ENCODE data around the gene AUTS2. TPM values are rescaled to one million over a fixed set of nuclear protein-coding genes. Genes with fewer than 3 reads are reported as not detected.

AUTS2 gene
- total RNA-seq, 1 experiment from 2014 or later: 50.0 TPM

GRCh38 chr7:69575651-69576050, 22.6 kb upstream of the AUTS2 start (continued):
- TF ChIP-seq, protein P1, sequence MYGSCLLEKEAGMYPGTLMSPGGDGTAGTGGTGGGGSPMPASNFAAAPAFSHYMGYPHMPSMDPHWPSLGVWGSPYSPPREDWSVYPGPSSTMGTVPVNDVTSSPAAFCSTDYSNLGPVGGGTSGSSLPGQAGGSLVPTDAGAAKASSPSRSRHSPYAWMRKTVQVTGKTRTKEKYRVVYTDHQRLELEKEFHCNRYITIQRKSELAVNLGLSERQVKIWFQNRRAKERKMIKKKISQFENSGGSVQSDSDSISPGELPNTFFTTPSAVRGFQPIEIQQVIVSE (CRISPR knock-in tag; IDR thresholded peaks at IDR 0.05; ENCODE audit: borderline replicate concordance): no peak
- TF ChIP-seq SP1 (CRISPR knock-in tag; conservative IDR thresholded peaks at IDR 0.05): no peak
- TF ChIP-seq, protein P2, sequence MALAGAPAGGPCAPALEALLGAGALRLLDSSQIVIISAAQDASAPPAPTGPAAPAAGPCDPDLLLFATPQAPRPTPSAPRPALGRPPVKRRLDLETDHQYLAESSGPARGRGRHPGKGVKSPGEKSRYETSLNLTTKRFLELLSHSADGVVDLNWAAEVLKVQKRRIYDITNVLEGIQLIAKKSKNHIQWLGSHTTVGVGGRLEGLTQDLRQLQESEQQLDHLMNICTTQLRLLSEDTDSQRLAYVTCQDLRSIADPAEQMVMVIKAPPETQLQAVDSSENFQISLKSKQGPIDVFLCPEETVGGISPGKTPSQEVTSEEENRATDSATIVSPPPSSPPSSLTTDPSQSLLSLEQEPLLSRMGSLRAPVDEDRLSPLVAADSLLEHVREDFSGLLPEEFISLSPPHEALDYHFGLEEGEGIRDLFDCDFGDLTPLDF (CRISPR knock-in tag; IDR thresholded peaks at IDR 0.05): no peak
- no peak for TF ChIP-seq MXD4 (CRISPR knock-in tag; IDR thresholded peaks at IDR 0.05; ENCODE audit: borderline replicate concordance)

DNA sequence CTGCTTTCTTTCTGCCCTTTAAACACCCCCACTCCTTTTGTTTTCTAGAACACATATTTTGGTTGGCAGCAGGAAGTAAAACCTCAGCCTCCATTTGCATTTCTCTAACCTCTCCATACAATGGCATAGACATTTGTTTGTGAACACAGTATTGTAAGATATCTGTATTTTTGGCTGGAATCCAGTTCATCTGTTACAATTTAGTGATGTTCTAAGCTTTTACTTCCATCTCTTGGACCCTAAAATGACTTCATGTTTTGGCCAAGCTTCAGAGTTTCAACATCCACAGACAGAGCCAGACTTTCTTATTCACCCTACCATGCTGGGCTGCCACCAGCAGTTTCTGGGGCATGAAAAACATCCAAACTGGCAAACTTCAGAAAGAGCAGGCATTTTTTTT, 21.1 kb upstream of the AUTS2 start:
- CTCF ChIA-PET: no interaction called here
- Mint-ChIP-seq H3K4me3 (no peak overlapping the region), H3K4me1 (peaks cover 5% of the 10 kb centered on the region), H3K27ac (no peak overlapping the region), H3K9me3 (peaks cover 5% of the 10 kb centered on the region; the same call in 1 of the 2 replicates), H3K36me3 (no peaks in the 10 kb centered on the region), H3K27me3 (ENCODE audit: low read depth) (peaks cover 12% of the 10 kb centered on the region; the same call in 1 of the 2 replicates)
- POLR2A ChIA-PET: interaction anchor here (0.6 kb wide), 1 partner anchor 280 kb away, joined by 8 read pairs; no protein-coding TSS in a partner anchor
- TF ChIP-seq, protein P1 (CRISPR knock-in tag; IDR thresholded peaks at IDR 0.05; ENCODE audit: borderline replicate concordance): no peak
- DNase-seq (ENCODE audit: low spot score): no peak
- no peak for ATAC-seq

GRCh38 chr7:69585169-69585568, 13.1 kb upstream of the AUTS2 start:
- TF ChIP-seq JUN (CRISPR knock-in tag; IDR thresholded peaks at IDR 0.05) (no peak), ESRRA (CRISPR knock-in tag; IDR thresholded peaks at IDR 0.05; ENCODE audit: borderline replicate concordance) (no peak), NR1H2 (CRISPR knock-in tag; IDR thresholded peaks at IDR 0.05) (no peak)
- CTCF ChIA-PET: no interaction called here
- Mint-ChIP-seq H3K27ac (no peak overlapping the region), H3K4me1 (no peaks in the 10 kb centered on the region), H3K9me3 (peaks cover 5% of the 10 kb centered on the region; the same call in 1 of the 2 replicates), H3K4me3 (no peak overlapping the region), H3K36me3 (no peaks in the 10 kb centered on the region), H3K27me3 (ENCODE audit: low read depth) (peaks cover 24% of the 10 kb centered on the region)
- DNase-seq (ENCODE audit: low spot score) (no peak), ATAC-seq (no peak)
- POLR2A ChIA-PET: no interaction called here

- DNase-seq (ENCODE audit: low spot score): no peak
- CTCF ChIA-PET: no interaction called here
- POLR2A ChIA-PET: no interaction called here
- peaks cover 33% of the 10 kb centered on the region for H3K27me3 Mint-ChIP-seq (ENCODE audit: low read depth)
- no peak overlapping the region for H3K27ac Mint-ChIP-seq
- no peak overlapping the region for H3K4me3 Mint-ChIP-seq
- H3K36me3 Mint-ChIP-seq: no peaks in the 10 kb centered on the region
- H3K9me3 Mint-ChIP-seq: no peaks in the 10 kb centered on the region; the same call in 1 of the 2 replicates
- ATAC-seq: no peak
- H3K4me1 Mint-ChIP-seq: no peaks in the 10 kb centered on the region
- TF ChIP-seq GRHL2 (CRISPR knock-in tag; IDR thresholded peaks at IDR 0.05; ENCODE audit: insufficient replicate concordance, severe bottlenecking): no peak
- TF ChIP-seq NFATC4 (CRISPR knock-in tag; IDR thresholded peaks at IDR 0.05): no peak
- no peak for TF ChIP-seq CBFB (CRISPR knock-in tag; IDR thresholded peaks at IDR 0.05; ENCODE audit: low read depth)
- TF ChIP-seq ELF4 (CRISPR knock-in tag; IDR thresholded peaks at IDR 0.05; ENCODE audit: low read depth): no peak
- no peak for TF ChIP-seq MXD4 (CRISPR knock-in tag; IDR thresholded peaks at IDR 0.05; ENCODE audit: borderline replicate concordance)
- TF ChIP-seq SMAD4 (CRISPR knock-in tag; IDR thresholded peaks at IDR 0.05): no peak
- no peak for TF ChIP-seq ZNF532 (CRISPR knock-in tag; IDR thresholded peaks at IDR 0.05; ENCODE audit: borderline replicate concordance)
- TF ChIP-seq, protein P3, sequence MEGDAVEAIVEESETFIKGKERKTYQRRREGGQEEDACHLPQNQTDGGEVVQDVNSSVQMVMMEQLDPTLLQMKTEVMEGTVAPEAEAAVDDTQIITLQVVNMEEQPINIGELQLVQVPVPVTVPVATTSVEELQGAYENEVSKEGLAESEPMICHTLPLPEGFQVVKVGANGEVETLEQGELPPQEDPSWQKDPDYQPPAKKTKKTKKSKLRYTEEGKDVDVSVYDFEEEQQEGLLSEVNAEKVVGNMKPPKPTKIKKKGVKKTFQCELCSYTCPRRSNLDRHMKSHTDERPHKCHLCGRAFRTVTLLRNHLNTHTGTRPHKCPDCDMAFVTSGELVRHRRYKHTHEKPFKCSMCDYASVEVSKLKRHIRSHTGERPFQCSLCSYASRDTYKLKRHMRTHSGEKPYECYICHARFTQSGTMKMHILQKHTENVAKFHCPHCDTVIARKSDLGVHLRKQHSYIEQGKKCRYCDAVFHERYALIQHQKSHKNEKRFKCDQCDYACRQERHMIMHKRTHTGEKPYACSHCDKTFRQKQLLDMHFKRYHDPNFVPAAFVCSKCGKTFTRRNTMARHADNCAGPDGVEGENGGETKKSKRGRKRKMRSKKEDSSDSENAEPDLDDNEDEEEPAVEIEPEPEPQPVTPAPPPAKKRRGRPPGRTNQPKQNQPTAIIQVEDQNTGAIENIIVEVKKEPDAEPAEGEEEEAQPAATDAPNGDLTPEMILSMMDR (IDR thresholded peaks at IDR 0.05): no peak
- no peak for TF ChIP-seq ZNF671 (CRISPR knock-in tag; IDR thresholded peaks at IDR 0.05)
- TF ChIP-seq NR2C2 (CRISPR knock-in tag; IDR thresholded peaks at IDR 0.05): no peak
- TF ChIP-seq RORB (CRISPR knock-in tag; IDR thresholded peaks at IDR 0.05): no peak
- TF ChIP-seq, protein P4, sequence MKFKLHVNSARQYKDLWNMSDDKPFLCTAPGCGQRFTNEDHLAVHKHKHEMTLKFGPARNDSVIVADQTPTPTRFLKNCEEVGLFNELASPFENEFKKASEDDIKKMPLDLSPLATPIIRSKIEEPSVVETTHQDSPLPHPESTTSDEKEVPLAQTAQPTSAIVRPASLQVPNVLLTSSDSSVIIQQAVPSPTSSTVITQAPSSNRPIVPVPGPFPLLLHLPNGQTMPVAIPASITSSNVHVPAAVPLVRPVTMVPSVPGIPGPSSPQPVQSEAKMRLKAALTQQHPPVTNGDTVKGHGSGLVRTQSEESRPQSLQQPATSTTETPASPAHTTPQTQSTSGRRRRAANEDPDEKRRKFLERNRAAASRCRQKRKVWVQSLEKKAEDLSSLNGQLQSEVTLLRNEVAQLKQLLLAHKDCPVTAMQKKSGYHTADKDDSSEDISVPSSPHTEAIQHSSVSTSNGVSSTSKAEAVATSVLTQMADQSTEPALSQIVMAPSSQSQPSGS (CRISPR knock-in tag; IDR thresholded peaks at IDR 0.05; ENCODE audit: borderline replicate concordance, low read depth): no peak
- TF ChIP-seq ATF3 (CRISPR knock-in tag; conservative IDR thresholded peaks at IDR 0.05): no peak
- no peak for TF ChIP-seq NR3C1 (CRISPR knock-in tag; conservative IDR thresholded peaks at IDR 0.05; ENCODE audit: low read depth)
- TF ChIP-seq TEAD1 (CRISPR knock-in tag; IDR thresholded peaks at IDR 0.05): no peak
Observed at GRCh38 chr7:69586321-69586720, 12.0 kb upstream of the AUTS2 start.
